GM06990 (cell line): ENCODE measurements around the gene AKAP1.

ENCODE experiments used
- DNase-seq: peaks from one replicate; pipeline ENCODE4 v3.0.0-alpha.2; 2011; ENCODE audit not compliant: insufficient read length; ENCODE audit errors: extremely low read depth
- H3K27me3 ChIP-seq: replicated peaks from 2 replicates; pipeline ENCODE4 v1.6.0; 2011; ENCODE audit warnings: low read length; ENCODE audit not compliant: control insufficient read depth, insufficient read depth
- H3K36me3 ChIP-seq: 2 replicates; pipeline ENCODE4 v1.5.1; 2011; ENCODE audit warnings: low read length; ENCODE audit not compliant: control insufficient read depth, insufficient read depth
- H3K4me3 ChIP-seq: replicated peaks from 2 replicates; pipeline ENCODE4 v1.5.1; 2011; ENCODE audit warnings: low read depth, mild to moderate bottlenecking, control low read depth, low read length
- TF ChIP-seq, protein P1 (sequence below): IDR thresholded peaks from 2 replicates; pipeline ENCODE4 v1.5.1; 2011; ENCODE audit warnings: low read length, control low read depth, mild to moderate bottlenecking, inconsistent platforms; ENCODE audit not compliant: insufficient read depth, poor library complexity, severe bottlenecking

AKAP1 gene

DNA sequence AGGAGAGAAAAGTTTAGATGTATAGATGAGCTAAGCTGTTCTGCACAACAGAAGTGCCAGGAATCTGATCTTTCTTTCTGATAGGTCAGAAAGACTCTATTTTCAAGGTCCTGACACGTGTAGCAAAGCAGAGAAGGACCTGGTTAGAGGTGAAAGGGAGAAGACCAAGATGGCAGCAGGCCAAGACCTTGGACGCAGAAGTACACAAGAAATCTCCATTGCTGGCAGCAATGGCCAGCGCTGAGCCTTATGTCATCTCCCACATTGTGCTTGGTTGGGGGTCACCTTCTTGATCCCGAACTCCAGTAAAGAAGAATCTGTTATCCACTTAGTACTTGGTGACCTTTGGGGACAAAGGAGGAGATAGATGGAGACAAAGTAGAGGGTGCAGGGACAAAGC, 41.8 kb upstream of the AKAP1 start:
- H3K36me3 ChIP-seq: no peaks in the 10 kb centered on the region
- no peaks in the 10 kb centered on the region for H3K27me3 ChIP-seq
- TF ChIP-seq, protein P1, sequence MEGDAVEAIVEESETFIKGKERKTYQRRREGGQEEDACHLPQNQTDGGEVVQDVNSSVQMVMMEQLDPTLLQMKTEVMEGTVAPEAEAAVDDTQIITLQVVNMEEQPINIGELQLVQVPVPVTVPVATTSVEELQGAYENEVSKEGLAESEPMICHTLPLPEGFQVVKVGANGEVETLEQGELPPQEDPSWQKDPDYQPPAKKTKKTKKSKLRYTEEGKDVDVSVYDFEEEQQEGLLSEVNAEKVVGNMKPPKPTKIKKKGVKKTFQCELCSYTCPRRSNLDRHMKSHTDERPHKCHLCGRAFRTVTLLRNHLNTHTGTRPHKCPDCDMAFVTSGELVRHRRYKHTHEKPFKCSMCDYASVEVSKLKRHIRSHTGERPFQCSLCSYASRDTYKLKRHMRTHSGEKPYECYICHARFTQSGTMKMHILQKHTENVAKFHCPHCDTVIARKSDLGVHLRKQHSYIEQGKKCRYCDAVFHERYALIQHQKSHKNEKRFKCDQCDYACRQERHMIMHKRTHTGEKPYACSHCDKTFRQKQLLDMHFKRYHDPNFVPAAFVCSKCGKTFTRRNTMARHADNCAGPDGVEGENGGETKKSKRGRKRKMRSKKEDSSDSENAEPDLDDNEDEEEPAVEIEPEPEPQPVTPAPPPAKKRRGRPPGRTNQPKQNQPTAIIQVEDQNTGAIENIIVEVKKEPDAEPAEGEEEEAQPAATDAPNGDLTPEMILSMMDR: no peak
- DNase-seq: no peak
- H3K4me3 ChIP-seq: no peak overlapping the region

DNA sequence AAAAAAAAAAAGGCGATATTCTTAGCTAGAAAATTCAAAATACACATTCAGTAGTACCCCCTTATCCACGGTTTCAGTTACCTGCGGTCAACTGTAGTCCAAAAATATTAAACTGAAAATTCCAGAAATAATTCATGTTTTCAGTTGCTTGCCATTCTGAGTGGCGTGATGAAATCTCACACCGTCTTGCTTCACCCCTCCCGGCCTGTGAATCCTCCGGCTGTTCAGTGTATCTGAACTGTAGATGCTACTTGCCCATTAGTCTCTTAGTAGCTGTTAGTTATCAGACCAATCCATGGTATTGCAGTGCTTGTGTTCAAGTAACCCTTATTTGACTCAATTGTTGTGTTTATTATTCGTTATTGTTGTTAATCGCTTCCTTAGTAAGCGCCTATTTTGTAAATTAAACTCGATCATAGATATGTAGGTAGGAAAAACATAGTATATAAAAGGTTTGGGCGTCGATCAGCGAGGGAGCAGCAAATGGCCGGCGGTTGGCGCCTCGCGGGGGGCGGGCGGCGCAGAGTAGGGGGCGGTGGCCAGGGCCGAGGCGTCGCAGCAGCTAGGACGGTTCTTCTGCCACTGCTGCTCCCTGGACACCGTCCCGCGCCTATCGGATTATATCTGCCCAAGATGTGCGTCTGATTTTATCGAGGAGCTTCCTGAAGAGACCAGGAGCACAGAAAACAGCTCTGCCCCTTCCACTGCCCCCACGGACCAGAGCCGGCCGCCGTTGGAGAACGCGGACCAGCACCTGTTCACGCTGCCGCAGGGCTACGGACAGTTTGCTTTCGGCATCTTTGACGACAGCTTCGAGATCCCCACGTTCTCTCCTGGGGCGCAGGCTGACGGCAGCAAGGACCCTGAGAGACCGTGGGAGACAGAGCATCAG, 39.8 kb upstream of the AKAP1 start:
- TF ChIP-seq, protein P1: no peak
- no peak for DNase-seq
- H3K36me3 ChIP-seq: no peaks in the 10 kb centered on the region
- H3K27me3 ChIP-seq: no peaks in the 10 kb centered on the region
- no peak overlapping the region; the same call in 1 of the 2 replicates for H3K4me3 ChIP-seq

DNA sequence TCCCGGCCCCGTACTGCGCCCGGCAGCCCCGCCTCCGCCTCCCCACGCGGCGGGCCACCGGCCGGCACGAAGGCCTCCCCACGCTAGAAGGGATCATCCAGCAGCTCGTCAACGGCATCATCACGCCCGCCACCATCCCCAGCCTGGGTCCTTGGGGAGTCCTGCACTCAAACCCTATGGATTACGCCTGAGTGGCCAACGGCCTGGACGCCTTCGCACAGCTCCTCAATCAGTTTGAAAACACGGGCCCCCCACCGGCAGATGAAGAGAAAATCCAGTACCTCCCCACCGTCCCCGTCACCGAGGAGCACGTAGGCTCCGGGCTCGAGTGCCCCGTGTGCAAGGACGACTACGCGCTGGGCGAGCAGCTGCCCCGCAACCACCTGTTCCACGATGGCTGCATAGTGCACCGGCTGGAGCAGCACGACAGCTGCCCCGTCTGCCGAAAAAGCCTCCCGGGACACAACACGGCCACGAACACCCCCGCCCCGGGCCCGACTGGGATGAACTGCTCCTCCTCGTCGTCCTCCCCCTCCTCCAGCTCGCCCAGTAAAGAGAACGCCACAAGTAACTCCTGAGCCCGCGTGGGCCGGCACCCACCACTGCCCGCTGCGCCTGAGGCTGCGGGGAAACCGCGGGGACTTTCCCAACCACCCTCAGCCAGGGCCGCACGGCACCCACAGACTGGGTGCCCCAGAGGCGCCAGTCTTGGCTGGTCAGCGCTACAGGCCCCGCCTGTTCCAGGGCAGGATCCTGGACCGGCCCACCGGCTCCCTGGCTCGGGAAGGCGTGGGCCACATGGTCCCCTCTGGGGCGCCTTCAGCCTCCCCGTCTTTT, 39.0 kb upstream of the AKAP1 start:
- DNase-seq: peak; percentile 81
- Histone ChIP-seq H3K27me3 (no peaks in the 10 kb centered on the region), H3K36me3 (no peaks in the 10 kb centered on the region), H3K4me3 (peak overlapping the region; percentile 45)
- TF ChIP-seq, protein P1: no peak

DNA sequence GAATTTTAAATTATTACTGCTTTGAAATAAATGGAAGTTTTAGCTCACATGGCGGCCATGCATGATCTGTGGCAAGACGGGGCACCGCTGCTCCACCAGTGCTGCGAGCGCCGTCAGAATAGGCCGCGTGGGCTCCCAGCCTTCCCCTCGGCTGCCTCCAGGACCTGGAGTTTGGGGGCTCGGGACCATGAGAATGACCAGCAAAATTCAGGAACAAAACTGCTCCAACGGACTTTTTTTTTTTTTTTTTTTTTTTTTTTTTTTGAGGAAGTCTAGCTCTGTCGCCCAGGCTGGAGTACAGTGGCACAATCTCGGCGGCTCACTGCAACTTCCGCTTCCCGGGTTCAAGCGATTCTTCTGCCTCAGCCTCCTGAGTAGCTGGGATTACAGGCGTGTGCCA, 38.3 kb upstream of the AKAP1 start:
- no peak for DNase-seq
- TF ChIP-seq, protein P1: no peak
- Histone ChIP-seq H3K27me3 (no peaks in the 10 kb centered on the region), H3K4me3 (peak overlapping the region; percentile 45), H3K36me3 (no peaks in the 10 kb centered on the region)

DNA sequence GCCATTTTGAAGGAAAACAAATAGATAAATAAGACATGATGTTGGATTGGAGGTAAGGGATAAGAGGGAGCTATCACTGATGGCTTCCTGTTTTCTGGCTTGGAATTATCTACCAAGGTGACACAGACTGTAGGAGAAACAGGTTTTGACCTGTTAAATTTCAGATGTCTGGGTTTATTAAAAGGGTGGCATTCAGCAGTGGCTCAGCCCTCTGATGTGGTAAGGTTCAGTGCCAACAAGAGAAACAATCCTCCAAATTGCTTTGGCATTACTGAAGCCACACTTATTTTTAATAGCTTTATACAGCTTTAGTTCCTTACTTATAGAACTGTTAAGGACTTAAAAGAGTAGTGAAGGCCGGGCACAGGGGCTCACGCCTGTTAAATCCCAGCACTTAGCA, 37.0 kb upstream of the AKAP1 start:
- TF ChIP-seq, protein P1: no peak
- Histone ChIP-seq H3K36me3 (no peaks in the 10 kb centered on the region), H3K4me3 (no peak overlapping the region), H3K27me3 (no peaks in the 10 kb centered on the region)
- DNase-seq: no peak
